ENCODE measurements around the gene UBXN7.
"Not testable (repeated sequence)": the region's sequence is repeated elsewhere in the genome, so short reads cannot be mapped to it uniquely, and the experiment has no call there.

The UBXN7 gene

DNA sequence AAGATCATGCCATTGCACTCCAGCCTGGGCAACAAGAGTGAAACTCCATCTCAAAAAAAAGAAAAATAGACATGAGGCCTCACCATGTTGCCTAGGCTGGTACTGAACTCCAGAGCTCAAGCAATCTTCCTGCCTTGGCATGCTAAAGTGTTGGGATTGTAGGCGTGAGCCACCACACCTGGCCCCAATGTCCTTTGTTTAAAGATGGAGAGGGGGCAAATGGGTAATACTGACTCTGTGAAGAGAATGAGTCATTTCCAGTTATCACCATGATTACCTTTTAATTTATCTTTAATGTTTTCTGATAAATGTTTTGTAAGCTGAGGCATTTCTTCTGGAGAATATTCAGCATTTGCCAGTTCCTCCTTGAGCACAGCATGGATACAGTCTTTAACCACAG, 116.4 kb downstream of the UBXN7 start:
- H2AFZ ChIP-seq, result no peak overlapping the region
- H3K36me3 ChIP-seq (ENCODE audit: control insufficient read depth, insufficient read depth, low read length), result no peaks in the 10 kb centered on the region
- H3K4me3 ChIP-seq (ENCODE audit: low read depth, low read length), result no peak overlapping the region
- H3K9me3 ChIP-seq (ENCODE audit: control insufficient read depth, low read length), result no peaks in the 10 kb centered on the region
- no peak overlapping the region for H3K4me2 ChIP-seq (ENCODE audit: low read length)
- no peaks in the 10 kb centered on the region for H3K27me3 ChIP-seq (ENCODE audit: control insufficient read depth, insufficient read depth, low read length)
- no peak overlapping the region for H3K9ac ChIP-seq
- H3K4me1 ChIP-seq, result no peaks in the 10 kb centered on the region
- no peak overlapping the region for H3K27ac ChIP-seq
- H3K79me2 ChIP-seq, result no peaks in the 10 kb centered on the region
- TF ChIP-seq, protein P1, sequence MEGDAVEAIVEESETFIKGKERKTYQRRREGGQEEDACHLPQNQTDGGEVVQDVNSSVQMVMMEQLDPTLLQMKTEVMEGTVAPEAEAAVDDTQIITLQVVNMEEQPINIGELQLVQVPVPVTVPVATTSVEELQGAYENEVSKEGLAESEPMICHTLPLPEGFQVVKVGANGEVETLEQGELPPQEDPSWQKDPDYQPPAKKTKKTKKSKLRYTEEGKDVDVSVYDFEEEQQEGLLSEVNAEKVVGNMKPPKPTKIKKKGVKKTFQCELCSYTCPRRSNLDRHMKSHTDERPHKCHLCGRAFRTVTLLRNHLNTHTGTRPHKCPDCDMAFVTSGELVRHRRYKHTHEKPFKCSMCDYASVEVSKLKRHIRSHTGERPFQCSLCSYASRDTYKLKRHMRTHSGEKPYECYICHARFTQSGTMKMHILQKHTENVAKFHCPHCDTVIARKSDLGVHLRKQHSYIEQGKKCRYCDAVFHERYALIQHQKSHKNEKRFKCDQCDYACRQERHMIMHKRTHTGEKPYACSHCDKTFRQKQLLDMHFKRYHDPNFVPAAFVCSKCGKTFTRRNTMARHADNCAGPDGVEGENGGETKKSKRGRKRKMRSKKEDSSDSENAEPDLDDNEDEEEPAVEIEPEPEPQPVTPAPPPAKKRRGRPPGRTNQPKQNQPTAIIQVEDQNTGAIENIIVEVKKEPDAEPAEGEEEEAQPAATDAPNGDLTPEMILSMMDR (IDR thresholded peaks at IDR 0.05), result no peak

DNA sequence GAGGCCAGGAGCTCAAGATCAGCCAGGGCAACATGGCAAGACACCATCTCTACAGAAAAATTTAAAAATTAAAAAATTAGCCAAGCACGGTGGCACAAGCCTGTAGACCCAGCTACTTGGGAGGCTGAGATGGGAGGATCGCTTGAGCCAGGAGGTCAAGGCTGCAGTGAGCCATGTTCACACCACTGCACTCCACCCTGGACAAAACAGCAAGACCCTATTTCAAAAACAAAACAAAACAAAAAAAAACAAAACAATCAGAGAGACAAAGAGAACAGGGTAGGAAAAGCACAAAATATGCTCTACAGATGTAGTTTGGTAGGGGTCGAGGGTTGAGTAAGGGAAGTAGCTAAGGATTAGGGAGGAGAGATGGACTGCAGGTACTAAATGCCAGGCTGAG, 117.6 kb downstream of the UBXN7 start:
- Histone ChIP-seq H2AFZ (no peak overlapping the region), H3K9me3 (ENCODE audit: control insufficient read depth, low read length) (no peaks in the 10 kb centered on the region), H3K4me2 (ENCODE audit: low read length) (no peak overlapping the region), H3K79me2 (no peaks in the 10 kb centered on the region), H3K4me3 (ENCODE audit: low read depth, low read length) (no peak overlapping the region), H3K4me1 (no peaks in the 10 kb centered on the region), H3K27me3 (ENCODE audit: control insufficient read depth, insufficient read depth, low read length) (no peaks in the 10 kb centered on the region), H3K27ac (no peak overlapping the region), H3K36me3 (ENCODE audit: control insufficient read depth, insufficient read depth, low read length) (no peaks in the 10 kb centered on the region), H3K9ac (no peak overlapping the region)
- TF ChIP-seq, protein P1 (IDR thresholded peaks at IDR 0.05), result no peak

DNA sequence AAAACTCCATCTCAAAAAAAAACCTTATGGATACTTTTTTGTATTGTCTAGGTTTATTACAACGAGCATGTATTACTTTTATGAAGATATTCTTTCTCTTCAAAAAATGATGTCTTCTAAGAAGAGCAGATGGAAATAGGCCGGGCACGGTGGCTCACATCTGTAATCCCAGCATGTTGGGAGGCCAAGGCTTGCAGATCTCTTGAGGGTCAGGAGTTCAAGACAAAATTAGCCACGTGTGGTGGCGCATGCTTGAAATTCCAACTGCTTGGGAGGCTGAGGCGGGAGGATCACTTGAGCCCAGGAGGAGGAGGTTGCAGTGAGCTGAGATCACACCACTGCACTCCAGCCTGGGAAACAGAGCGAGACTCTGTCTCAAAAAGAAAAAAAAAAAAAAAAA, 118.1 kb downstream of the UBXN7 start:
- H3K4me3 ChIP-seq (ENCODE audit: low read depth, low read length); H3K79me2 ChIP-seq; H3K9ac ChIP-seq; H3K27ac ChIP-seq; H3K27me3 ChIP-seq (ENCODE audit: control insufficient read depth, insufficient read depth, low read length); H2AFZ ChIP-seq; H3K4me2 ChIP-seq (ENCODE audit: low read length); H3K4me1 ChIP-seq; H3K36me3 ChIP-seq (ENCODE audit: control insufficient read depth, insufficient read depth, low read length); H3K9me3 ChIP-seq (ENCODE audit: control insufficient read depth, low read length): not testable (repeated sequence)

DNA sequence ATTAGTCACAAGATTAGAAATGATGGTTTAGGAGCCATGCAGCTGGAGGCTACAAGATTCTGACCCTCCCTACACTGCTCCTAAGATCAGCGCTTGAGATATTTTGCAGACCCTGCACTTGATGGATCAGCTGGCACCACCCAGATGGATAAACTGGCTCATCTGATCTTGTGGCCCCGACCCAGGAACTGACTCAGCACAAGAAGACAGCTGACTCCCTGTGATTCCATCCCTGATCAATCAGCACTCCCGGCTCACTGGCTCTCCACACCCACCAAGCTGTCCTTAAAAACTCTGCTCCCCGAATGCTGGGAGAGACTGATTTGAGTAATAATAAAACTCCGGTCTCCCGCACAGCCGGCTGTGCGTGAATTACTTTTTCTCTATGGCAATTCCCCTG, 129.3 kb downstream of the UBXN7 start:
- not testable (repeated sequence) for H3K9me3 ChIP-seq (ENCODE audit: control insufficient read depth, low read length); H3K4me3 ChIP-seq (ENCODE audit: low read depth, low read length); H2AFZ ChIP-seq; H3K27ac ChIP-seq; H3K4me1 ChIP-seq; H3K27me3 ChIP-seq (ENCODE audit: control insufficient read depth, insufficient read depth, low read length); H3K36me3 ChIP-seq (ENCODE audit: control insufficient read depth, insufficient read depth, low read length); H3K79me2 ChIP-seq; H3K4me2 ChIP-seq (ENCODE audit: low read length); H3K9ac ChIP-seq

DNA sequence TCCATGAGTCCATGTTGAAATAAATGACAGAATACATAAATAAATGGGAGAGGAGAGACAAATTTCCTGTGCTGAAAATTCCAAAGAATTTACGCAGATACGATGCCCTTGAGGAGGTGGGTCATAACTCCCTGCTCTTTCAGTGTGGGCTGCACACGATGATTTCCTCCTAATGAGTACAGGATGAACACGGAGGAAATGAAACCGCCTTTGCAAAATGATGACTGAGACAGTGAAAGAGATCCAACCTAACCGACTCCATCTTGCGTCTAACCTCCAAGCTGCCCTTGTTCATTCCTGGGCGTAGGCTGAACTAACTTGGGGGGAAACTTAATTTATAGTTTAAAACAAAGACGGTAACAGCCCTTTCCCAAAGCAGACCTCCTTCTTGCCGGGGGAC, 129.7 kb downstream of the UBXN7 start:
- not testable (repeated sequence) for H3K27ac ChIP-seq; H3K79me2 ChIP-seq; H3K9ac ChIP-seq; H3K4me1 ChIP-seq; H3K27me3 ChIP-seq (ENCODE audit: control insufficient read depth, insufficient read depth, low read length); H3K4me2 ChIP-seq (ENCODE audit: low read length); H3K36me3 ChIP-seq (ENCODE audit: control insufficient read depth, insufficient read depth, low read length); H2AFZ ChIP-seq; H3K4me3 ChIP-seq (ENCODE audit: low read depth, low read length); H3K9me3 ChIP-seq (ENCODE audit: control insufficient read depth, low read length)

DNA sequence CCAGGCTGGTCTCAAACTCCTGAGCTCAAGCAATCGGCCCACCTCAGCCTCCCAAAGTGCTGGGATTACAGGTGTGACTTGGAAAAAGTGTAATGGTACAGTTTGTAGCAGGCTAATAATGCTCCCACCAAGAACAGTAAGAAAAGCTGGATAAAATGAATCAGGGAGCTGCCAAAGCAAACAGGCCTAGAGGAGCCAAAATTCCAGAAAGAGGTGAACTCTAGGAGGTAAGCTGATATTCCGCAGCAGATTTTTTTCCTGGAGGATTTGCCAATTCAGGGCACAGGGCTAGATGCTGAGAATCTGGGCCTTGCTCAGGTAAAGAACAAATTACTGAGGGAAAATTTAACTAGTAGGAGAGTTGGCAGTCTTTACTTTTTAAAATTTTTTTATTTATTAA, 133.7 kb downstream of the UBXN7 start:
- no peaks in the 10 kb centered on the region for H3K79me2 ChIP-seq
- H3K36me3 ChIP-seq (ENCODE audit: control insufficient read depth, insufficient read depth, low read length), result no peaks in the 10 kb centered on the region
- no peak overlapping the region for H3K4me3 ChIP-seq (ENCODE audit: low read depth, low read length)
- H3K4me2 ChIP-seq (ENCODE audit: low read length), result no peak overlapping the region
- H3K9me3 ChIP-seq (ENCODE audit: control insufficient read depth, low read length), result no peaks in the 10 kb centered on the region
- TF ChIP-seq, protein P1 (IDR thresholded peaks at IDR 0.05), result no peak
- no peaks in the 10 kb centered on the region for H3K4me1 ChIP-seq
- H2AFZ ChIP-seq, result no peak overlapping the region
- no peak overlapping the region for H3K27ac ChIP-seq
- H3K9ac ChIP-seq, result no peak overlapping the region
- H3K27me3 ChIP-seq (ENCODE audit: control insufficient read depth, insufficient read depth, low read length), result no peaks in the 10 kb centered on the region

All from parathyroid adenoma (tissue), 2 donors.